ENCODE data around the gene SEC16A.

DNA sequence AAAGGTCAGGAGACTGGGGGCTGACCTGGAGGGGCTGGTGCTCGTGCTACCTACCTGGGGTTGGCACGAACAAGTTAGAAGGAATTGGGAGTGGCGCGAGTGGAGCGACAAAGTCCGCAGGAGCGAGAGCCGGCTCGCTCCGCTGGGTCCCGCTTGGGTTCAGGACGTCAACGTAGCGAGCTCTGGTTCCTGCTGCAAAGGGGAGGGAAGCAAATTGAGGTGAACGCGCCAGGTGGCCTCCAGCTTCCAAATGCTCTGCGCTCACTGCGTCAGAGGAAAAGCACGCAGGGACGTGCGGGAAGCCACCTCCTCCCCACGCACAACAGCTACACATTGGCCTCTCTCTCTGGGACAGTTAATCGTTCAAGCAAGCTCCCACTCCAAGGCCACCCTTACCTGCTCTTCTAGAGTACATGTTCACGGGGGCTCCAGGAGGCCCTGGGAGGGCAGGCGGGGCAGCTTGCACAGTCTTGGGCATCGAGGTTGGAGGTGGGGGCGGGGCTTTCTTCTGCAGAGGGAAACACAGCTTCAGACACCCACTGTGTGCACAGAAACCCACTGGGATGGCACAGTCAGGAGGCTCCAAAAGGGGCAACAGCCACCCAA is 35.6 kb downstream of the SEC16A start:
- TF ChIP-seq CTCF (IDR thresholded peaks at IDR 0.05; ENCODE audit: insufficient read depth, low read depth, low read length) (no peak), EZH2 (IDR thresholded peaks at IDR 0.05; ENCODE audit: insufficient read depth, low read length) (no peak)
